Colonic mucosa (tissue), 4 donors: ENCODE measurements around the gene STK32C. TPM values are rescaled to one million over a fixed set of nuclear protein-coding genes. Genes with fewer than 3 reads are reported as not detected.
A peak's percentile ranks its signal among the peaks of the same experiment; 100 is the strongest.
"Not testable (repeated sequence)": the region's sequence is repeated elsewhere in the genome, so short reads cannot be mapped to it uniquely, and the experiment has no call there.

Experiments used
- DNase-seq: peaks from one replicate; pipeline ENCODE4 v3.0.0-alpha.2; 2020
- H3K27ac ChIP-seq: fragments of 200-600 bp; one replicate; pipeline ENCODE4 v1.8.0; 2021
- H3K27me3 ChIP-seq: fragments of 200-600 bp; one replicate; pipeline ENCODE4 v1.8.0; 2021
- H3K36me3 ChIP-seq: fragments of 200-600 bp; one replicate; pipeline ENCODE4 v1.8.0; 2021
- H3K4me1 ChIP-seq: fragments of 200-600 bp; one replicate; pipeline ENCODE4 v1.8.0; 2021; ENCODE audit warnings: mild to moderate bottlenecking
- H3K4me3 ChIP-seq: fragments of 200-600 bp; one replicate; pipeline ENCODE4 v1.8.0; 2021
- H3K9ac ChIP-seq, 2 donors: one replicate each; pipeline ENCODE4 v1.7.0; 2013; ENCODE audit warnings: control low read depth in 2 of 2, low read depth in 2 of 2, low read length in 2 of 2
- H3K9me3 ChIP-seq: fragments of 200-600 bp; one replicate; pipeline ENCODE4 v1.8.0; 2021
- CTCF ChIP-seq: fragments of 200-600 bp; IDR thresholded peaks from one replicate; pipeline ENCODE4 v1.8.0; 2022; ENCODE audit warnings: antibody characterized with exemption, mild to moderate bottlenecking
- intact Hi-C: fragments of 100-400 bp; cut with DNase I; formaldehyde crosslinking; loops from one replicate; pipeline ENCODE4 v1.14.1; 2022
- total RNA-seq, 2 donors: library from RNA; stranded (reverse); fragmentation: NEBNext Ultra II Directional in 1 of 2; extraction: Animal tissue kit (Norgen Biotek cat#: 25700) in 1 of 2; gene quantifications; one replicate each; pipeline ENCODE4 v1.2.1, GENCODE V29; 2021
- donor health status: healthy.
- donor health status: DM: no; HTN: no; CAD: no.
- donor health status: DM: no; HTN: no; CAD: no.

The STK32C gene
- total RNA-seq, 2 donors from 2014 or later = 9.2 to 14.5 TPM

GRCh38 chr10:132163278-132163765 lies 144.4 kb downstream of the STK32C start:
- Histone ChIP-seq H3K4me3 (no peak overlapping the region), H3K9me3 (no peaks in the 10 kb centered on the region), H3K36me3 (no peaks in the 10 kb centered on the region), H3K27ac (no peak overlapping the region), H3K4me1 (no peaks in the 10 kb centered on the region), H3K9ac (no peak overlapping the region), H3K27me3 (no peaks in the 10 kb centered on the region)
- DNase-seq = peak; percentile 72
- TF ChIP-seq CTCF = peak; percentile 27
- intact Hi-C loops = no loop called here

- no peak overlapping the region for H3K9ac ChIP-seq
- H3K4me1 ChIP-seq = no peaks in the 10 kb centered on the region
- peak; percentile 57 for DNase-seq
- no peak overlapping the region for H3K27ac ChIP-seq
- no peaks in the 10 kb centered on the region for H3K9me3 ChIP-seq
- H3K27me3 ChIP-seq = no peaks in the 10 kb centered on the region
- H3K4me3 ChIP-seq = no peak overlapping the region
- no peak for TF ChIP-seq CTCF
- intact Hi-C loops = no loop called here
- H3K36me3 ChIP-seq = no peaks in the 10 kb centered on the region
Observed at GRCh38 chr10:132162590-132163277, 145.0 kb downstream of the STK32C start.

- DNase-seq = no peak
- Histone ChIP-seq H3K9me3 (no peaks in the 10 kb centered on the region), H3K4me3 (no peak overlapping the region), H3K36me3 (no peaks in the 10 kb centered on the region), H3K9ac (no peak overlapping the region), H3K4me1 (no peaks in the 10 kb centered on the region), H3K27ac (no peak overlapping the region), H3K27me3 (no peaks in the 10 kb centered on the region)
- intact Hi-C loops = no loop called here
- no peak for TF ChIP-seq CTCF
Observed at GRCh38 chr10:132162021-132162531, 145.7 kb downstream of the STK32C start.

- H3K4me1 ChIP-seq, H3K27me3 ChIP-seq, intact Hi-C loops, H3K27ac ChIP-seq, H3K36me3 ChIP-seq, H3K9me3 ChIP-seq, DNase-seq, H3K4me3 ChIP-seq, H3K9ac ChIP-seq: not testable (repeated sequence)
Observed at GRCh38 chr10:132160834-132161622, 146.7 kb downstream of the STK32C start.

- H3K27ac ChIP-seq, intact Hi-C loops, H3K4me1 ChIP-seq, H3K27me3 ChIP-seq, H3K9me3 ChIP-seq, H3K36me3 ChIP-seq, DNase-seq, H3K9ac ChIP-seq, H3K4me3 ChIP-seq: not testable (repeated sequence)
Observed at GRCh38 chr10:132160231-132160630, 147.5 kb downstream of the STK32C start.

- H3K27ac ChIP-seq, intact Hi-C loops, H3K9ac ChIP-seq, H3K4me1 ChIP-seq, H3K4me3 ChIP-seq, DNase-seq, H3K27me3 ChIP-seq, H3K36me3 ChIP-seq, H3K9me3 ChIP-seq: not testable (repeated sequence)
Observed at GRCh38 chr10:132159302-132160230, 148.2 kb downstream of the STK32C start.
